ENCODE data around the gene FAM98B. TPM values are rescaled to one million over a fixed set of nuclear protein-coding genes. Genes with fewer than 3 reads are reported as not detected.

FAM98B gene
- total RNA-seq, 1 experiment from 2014 or later = 8.9 TPM

DNA sequence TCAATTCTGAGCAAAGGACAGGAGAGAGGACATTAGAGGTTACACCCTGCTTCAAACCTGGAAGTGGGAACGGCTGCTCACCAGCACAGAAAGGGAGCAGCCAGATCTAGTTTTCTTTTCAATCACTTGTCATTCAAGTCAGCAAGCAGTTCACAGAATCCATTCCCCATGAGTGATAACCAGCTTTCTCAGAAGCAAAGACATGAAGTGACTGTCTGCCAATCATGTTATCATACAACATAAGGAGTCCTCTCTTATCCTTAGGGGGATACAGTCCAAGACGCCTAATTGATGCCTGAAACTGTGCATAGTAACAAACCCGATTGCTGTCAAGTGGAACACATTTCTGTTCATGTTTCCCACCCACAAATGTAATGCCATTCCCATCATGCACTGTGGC lies 54.7 kb downstream of the FAM98B start:
- Histone ChIP-seq H3K27me3 (ENCODE audit: control insufficient read depth, insufficient read depth, low read length) (no peaks in the 10 kb centered on the region), H3K36me3 (replicated peaks; ENCODE audit: control insufficient read depth, insufficient read depth, low read length) (no peaks in the 10 kb centered on the region), H3K4me3 (ENCODE audit: insufficient read depth, low read depth, low read length) (no peak overlapping the region)
- DNase-seq = no peak

DNA sequence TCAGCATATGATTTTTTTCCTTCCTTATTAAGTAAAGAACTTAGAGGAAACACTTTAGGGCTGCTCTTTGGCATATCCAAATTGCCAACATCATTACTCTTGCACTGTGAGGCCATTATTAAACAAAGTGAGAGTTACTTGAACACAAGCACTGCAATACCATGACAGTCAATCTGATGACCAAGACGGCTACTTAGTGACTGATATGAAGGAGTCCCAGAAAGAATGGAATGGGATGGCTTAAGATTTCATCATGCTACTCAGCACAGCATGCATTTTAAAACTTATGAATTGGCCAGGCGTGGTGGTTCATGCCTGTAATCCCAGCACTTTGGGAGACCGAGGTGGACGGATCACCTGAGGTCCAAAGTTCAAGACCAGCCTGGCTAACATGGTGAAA lies 55.2 kb downstream of the FAM98B start:
- H3K4me3 ChIP-seq (ENCODE audit: insufficient read depth, low read depth, low read length) = no peak overlapping the region
- DNase-seq = no peak

DNA sequence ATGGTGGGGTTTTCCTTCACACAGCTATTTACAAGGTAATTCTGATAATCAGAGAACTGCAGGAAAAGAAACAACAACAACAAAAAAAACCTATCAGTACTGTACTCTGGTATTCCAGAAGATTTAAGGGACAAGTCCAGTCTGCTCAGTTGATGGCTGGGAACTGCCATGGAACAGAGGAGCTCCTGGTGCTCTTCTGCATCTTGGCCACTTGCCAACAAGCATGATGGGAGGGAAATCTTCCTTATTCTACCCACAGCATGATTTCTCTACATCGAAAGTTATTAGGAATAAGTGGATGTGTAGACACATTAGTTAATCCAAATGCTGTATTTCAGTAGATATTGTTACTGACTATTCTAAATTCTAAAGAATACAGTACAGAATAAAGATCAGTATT lies 59.0 kb downstream of the FAM98B start:
- no peaks in the 10 kb centered on the region for H3K27me3 ChIP-seq (ENCODE audit: control insufficient read depth, insufficient read depth, low read length)
- DNase-seq = no peak
- H3K4me3 ChIP-seq (ENCODE audit: insufficient read depth, low read depth, low read length) = no peak overlapping the region
- H3K36me3 ChIP-seq (replicated peaks; ENCODE audit: control insufficient read depth, insufficient read depth, low read length) = no peaks in the 10 kb centered on the region

More for the DNA sequence above, 55.2 kb downstream of the FAM98B start:
- H3K27me3 ChIP-seq (ENCODE audit: control insufficient read depth, insufficient read depth, low read length) = no peaks in the 10 kb centered on the region
- H3K36me3 ChIP-seq (replicated peaks; ENCODE audit: control insufficient read depth, insufficient read depth, low read length) = no peaks in the 10 kb centered on the region

DNA sequence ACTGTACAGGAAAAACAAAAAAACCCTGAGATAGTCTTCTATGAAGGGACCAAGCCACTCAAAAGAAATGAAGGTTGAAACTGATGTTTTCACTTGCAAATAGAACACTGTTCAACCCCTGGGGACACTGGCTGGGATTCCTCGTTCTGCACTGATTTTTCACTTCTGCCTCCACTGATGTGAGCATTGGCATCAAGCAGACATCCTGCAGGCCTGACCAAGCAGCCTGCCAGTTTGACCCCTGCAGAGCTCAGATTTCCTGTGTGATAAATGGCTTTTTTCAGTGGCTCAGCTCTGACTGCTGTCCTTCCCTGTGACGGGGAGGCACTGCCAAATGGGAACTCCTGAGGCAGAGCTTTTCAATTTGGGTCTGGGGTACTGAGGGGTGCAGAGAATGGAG lies 60.7 kb downstream of the FAM98B start:
- Histone ChIP-seq H3K4me3 (ENCODE audit: insufficient read depth, low read depth, low read length) (no peak overlapping the region), H3K27me3 (ENCODE audit: control insufficient read depth, insufficient read depth, low read length) (no peaks in the 10 kb centered on the region), H3K36me3 (replicated peaks; ENCODE audit: control insufficient read depth, insufficient read depth, low read length) (no peaks in the 10 kb centered on the region)
- DNase-seq = no peak

DNA sequence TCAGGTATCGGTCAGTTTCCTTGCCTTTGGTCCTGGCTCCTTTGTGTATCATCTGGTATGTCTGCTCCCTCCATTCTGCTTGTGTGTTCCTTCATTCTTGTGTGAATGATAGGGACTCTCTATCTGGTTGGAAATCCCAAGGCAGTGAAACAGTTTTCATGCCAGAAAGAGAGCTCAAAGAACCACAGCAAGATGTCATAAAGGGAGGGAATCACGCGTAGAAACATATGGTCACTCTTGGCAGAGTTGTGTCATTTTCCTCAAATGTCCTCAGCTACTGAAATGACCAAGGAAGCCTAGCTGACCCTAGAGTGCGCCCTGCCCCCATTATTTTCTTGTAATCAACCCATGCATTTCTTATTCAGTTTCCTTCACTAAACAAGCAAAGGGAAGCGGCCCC lies 62.7 kb downstream of the FAM98B start:
- DNase-seq = no peak
- no peaks in the 10 kb centered on the region for H3K27me3 ChIP-seq (ENCODE audit: control insufficient read depth, insufficient read depth, low read length)
- H3K4me3 ChIP-seq (ENCODE audit: insufficient read depth, low read depth, low read length) = no peak overlapping the region
- no peaks in the 10 kb centered on the region for H3K36me3 ChIP-seq (replicated peaks; ENCODE audit: control insufficient read depth, insufficient read depth, low read length)

DNA sequence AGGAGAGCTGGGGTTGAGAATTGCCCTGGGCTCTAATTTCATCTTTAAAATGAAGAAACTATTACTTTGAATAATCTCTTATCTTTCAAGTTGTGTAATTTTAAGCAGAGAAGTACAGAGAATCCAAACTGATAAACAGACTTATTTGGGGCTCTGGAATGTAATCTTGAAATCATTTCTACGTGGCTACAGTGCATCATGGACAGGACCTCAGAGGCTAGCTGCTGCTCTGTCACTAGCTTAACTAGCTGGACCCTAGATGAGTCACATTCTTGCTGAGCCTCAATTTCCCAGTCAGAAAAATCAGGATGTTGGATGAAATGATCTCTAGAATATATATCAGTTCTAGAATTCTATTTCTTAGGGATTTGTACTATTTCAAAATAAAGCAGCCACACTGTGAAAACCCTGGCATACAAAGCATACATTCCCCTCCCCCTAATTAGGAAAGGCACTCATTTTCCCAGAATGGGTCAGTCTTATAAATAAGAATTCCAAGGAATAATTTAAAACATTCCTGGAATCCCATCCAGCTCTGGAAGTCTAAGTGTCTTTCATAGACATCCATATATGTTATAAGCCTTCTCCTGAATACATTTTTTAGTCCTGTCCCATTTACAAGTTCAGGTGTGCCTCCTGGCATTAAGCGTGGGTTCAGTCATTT lies 63.5 kb downstream of the FAM98B start:
- Histone ChIP-seq H3K4me3 (ENCODE audit: insufficient read depth, low read depth, low read length) (no peak overlapping the region), H3K27me3 (ENCODE audit: control insufficient read depth, insufficient read depth, low read length) (no peaks in the 10 kb centered on the region), H3K36me3 (replicated peaks; ENCODE audit: control insufficient read depth, insufficient read depth, low read length) (no peaks in the 10 kb centered on the region)
- no peak for DNase-seq

DNA sequence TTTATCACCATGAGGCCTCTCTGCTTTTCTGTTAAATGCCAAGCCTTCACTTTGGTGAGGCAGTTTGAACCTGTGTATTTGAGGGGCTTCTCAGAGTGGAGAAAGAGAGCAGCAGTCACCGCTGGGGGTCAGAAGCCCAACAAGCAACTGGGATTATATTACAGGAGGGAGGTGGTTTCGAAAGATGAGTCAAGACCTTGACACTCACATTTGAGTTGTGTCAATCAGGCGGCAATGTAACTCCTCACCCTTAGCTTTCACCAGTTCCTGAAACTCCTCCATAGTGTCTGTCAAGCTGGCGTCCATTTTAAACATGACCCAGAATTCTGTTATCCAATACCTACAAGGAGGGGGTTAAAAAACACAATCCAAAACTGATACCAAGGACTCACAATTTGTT lies 64.2 kb downstream of the FAM98B start:
- no peak overlapping the region for H3K4me3 ChIP-seq (ENCODE audit: insufficient read depth, low read depth, low read length)
- H3K27me3 ChIP-seq (ENCODE audit: control insufficient read depth, insufficient read depth, low read length) = no peaks in the 10 kb centered on the region
- DNase-seq = no peak
- no peaks in the 10 kb centered on the region for H3K36me3 ChIP-seq (replicated peaks; ENCODE audit: control insufficient read depth, insufficient read depth, low read length)

DNA sequence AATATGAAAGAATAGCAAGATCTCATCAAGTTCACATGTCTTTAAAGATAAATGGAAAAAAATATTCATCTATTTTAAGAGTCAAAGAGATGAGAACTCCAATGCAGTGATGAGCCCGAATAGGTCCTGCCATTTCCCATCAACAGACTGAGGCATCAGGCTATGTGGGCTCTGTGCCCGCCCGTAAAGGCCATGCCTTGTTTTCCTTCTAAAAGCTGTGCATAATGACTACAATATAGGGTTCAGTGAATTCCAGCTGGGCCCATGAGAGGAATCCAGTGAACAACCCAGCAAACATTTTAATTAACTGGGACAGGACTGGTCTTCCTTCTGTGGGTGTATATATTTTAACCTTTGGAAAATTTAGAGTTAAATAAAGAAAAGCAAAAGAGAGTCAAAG lies 66.1 kb downstream of the FAM98B start:
- no peak overlapping the region for H3K4me3 ChIP-seq (ENCODE audit: insufficient read depth, low read depth, low read length)
- DNase-seq = no peak
- no peaks in the 10 kb centered on the region for H3K27me3 ChIP-seq (ENCODE audit: control insufficient read depth, insufficient read depth, low read length)
- no peaks in the 10 kb centered on the region for H3K36me3 ChIP-seq (replicated peaks; ENCODE audit: control insufficient read depth, insufficient read depth, low read length)

DNA sequence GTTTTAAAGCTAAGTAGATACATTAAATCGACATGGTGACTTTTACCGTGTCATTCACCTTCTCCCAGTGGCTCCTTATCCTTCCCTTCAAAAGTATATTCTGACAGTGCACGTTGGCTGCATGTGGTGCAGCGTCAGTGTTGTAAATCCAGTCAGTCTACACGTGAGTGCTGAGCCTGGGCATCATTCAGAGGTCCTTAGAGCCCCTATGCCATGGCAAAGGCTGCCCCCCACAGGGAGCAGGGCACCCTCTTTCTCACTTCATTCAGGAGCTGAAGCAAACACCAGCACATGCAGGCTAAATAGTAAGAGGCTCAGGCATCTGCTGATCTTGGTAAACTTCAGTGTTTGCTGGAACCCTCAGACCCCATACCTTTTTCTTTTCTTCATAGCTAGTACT lies 67.4 kb downstream of the FAM98B start:
- no peak overlapping the region for H3K4me3 ChIP-seq (ENCODE audit: insufficient read depth, low read depth, low read length)
- DNase-seq = no peak
- no peaks in the 10 kb centered on the region for H3K27me3 ChIP-seq (ENCODE audit: control insufficient read depth, insufficient read depth, low read length)
- no peaks in the 10 kb centered on the region for H3K36me3 ChIP-seq (replicated peaks; ENCODE audit: control insufficient read depth, insufficient read depth, low read length)

DNA sequence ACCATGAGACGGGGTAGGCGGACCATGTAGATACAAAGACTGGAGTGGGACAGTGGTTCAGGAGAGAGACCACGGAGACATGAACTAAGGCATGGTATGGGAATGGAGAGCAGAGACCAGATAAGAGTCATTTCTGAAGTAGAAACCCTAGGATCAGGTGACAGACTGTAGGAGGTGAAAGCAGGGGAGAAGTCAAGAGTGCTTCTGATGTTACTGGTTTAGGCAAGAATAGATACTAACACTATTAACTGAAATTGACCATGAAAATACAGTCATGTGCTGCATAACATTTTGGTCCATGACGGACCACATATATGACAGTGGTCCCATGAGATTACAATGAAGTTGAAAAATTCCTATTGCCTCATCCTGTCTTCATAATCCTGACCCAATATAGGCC lies 69.0 kb downstream of the FAM98B start:
- Histone ChIP-seq H3K36me3 (replicated peaks; ENCODE audit: control insufficient read depth, insufficient read depth, low read length) (no peaks in the 10 kb centered on the region), H3K27me3 (ENCODE audit: control insufficient read depth, insufficient read depth, low read length) (no peaks in the 10 kb centered on the region), H3K4me3 (ENCODE audit: insufficient read depth, low read depth, low read length) (no peak overlapping the region)
- DNase-seq = no peak

DNA sequence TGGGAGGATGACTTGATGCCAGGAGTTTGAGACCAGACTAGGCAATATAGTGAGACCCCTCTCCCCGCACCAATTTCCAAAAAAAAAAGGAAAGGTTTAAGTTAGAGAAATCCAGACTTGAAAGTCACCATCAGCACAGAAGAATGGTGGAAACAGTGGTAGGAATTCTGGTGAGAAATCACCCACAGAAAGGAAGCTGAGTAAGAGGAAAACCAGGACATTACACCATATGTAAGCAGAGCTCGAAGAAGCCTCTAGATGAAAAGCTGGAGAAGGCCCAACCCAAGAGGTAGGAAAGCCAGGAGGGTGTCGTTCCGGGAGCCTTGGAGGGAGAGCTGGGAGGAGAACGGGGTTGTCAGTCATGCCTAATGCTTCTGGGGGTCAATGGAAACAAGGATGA lies 70.2 kb downstream of the FAM98B start:
- H3K36me3 ChIP-seq (replicated peaks; ENCODE audit: control insufficient read depth, insufficient read depth, low read length) = no peaks in the 10 kb centered on the region
- no peak overlapping the region for H3K4me3 ChIP-seq (ENCODE audit: insufficient read depth, low read depth, low read length)
- no peaks in the 10 kb centered on the region for H3K27me3 ChIP-seq (ENCODE audit: control insufficient read depth, insufficient read depth, low read length)
- no peak for DNase-seq

DNA sequence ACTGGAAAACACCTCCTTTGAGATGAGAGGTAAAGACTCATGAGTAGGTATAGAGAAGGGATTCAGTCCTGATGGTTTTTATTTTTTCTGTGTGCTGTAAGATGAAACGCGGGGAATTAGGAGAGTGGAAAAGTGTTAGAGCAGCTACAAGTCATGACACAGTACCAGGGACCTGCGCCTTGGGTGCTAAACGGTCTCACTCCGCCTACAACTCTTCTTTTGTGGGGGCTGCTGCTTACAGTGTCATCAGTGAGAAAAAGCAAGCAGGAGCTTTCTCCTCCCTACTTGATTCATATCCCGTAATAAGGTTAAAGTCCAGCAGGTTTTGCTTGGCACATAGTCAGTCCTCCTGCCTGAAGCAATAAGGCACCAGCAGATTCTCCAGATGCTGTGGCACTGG lies 71.6 kb downstream of the FAM98B start:
- no peak for DNase-seq
- no peaks in the 10 kb centered on the region for H3K27me3 ChIP-seq (ENCODE audit: control insufficient read depth, insufficient read depth, low read length)
- H3K36me3 ChIP-seq (replicated peaks; ENCODE audit: control insufficient read depth, insufficient read depth, low read length) = no peaks in the 10 kb centered on the region
- no peak overlapping the region for H3K4me3 ChIP-seq (ENCODE audit: insufficient read depth, low read depth, low read length)

DNA sequence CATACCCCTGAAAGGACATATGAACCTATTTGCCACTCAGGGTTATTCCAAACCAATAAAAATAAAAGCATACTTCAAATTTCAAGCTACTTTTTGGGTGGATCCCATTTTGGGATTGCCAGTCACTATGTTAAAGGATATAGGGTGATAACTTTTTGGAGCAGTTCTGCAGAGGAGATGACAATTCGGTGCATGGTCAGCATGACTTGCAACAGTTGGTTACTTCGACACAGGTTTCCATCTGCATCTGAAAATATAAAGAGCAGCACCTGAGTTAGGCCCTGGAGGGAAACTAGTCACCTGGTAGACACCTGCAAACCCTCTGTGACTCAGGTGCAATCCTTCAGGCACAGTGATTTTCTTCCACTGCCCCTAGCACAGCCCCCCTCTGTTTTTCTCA lies 72.2 kb downstream of the FAM98B start:
- no peaks in the 10 kb centered on the region for H3K36me3 ChIP-seq (replicated peaks; ENCODE audit: control insufficient read depth, insufficient read depth, low read length)
- H3K27me3 ChIP-seq (ENCODE audit: control insufficient read depth, insufficient read depth, low read length) = no peaks in the 10 kb centered on the region
- H3K4me3 ChIP-seq (ENCODE audit: insufficient read depth, low read depth, low read length) = no peak overlapping the region
- no peak for DNase-seq

DNA sequence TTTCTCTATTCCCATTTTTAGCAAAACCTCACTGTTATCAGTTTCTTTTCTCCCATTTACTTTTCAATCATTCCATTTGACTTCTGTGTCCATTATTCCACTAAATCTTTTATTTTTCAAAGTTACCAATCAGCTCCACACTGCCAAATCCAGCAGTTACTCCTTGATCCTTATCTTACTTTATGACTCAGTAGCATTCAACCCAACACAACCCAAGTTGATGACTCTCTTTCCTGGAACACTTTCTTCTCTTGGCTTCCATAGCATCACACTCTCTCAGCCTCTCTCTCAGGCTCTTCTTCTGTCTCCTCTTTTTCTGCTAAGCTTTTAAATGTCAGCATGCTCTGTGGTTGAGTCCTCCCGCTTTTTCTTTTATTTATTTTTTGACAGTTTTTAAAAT lies 74.4 kb downstream of the FAM98B start:
- no peak for DNase-seq
- no peak overlapping the region for H3K4me3 ChIP-seq (ENCODE audit: insufficient read depth, low read depth, low read length)
- no peaks in the 10 kb centered on the region for H3K27me3 ChIP-seq (ENCODE audit: control insufficient read depth, insufficient read depth, low read length)
- H3K36me3 ChIP-seq (replicated peaks; ENCODE audit: control insufficient read depth, insufficient read depth, low read length) = no peaks in the 10 kb centered on the region

DNA sequence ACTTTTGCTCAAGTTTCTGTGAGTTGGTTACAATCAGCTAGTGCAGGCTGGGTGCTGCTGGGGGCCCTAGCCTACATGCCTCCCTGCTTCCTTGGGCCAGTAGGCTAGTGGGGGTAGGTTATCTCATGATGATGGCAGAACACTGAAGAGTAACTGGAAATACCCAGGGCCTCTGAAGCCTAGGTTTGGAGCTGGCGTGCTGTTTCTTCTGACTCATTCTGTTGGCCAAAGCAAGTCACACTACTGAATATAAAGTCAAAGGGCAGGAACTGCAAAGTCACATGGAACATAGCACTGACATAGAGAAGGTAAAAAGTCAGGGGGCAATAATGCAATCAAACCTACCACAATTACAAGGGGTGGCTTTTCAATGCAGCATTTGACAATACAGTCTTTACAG lies 76.2 kb downstream of the FAM98B start:
- H3K4me3 ChIP-seq (ENCODE audit: insufficient read depth, low read depth, low read length) = no peak overlapping the region
- H3K36me3 ChIP-seq (replicated peaks; ENCODE audit: control insufficient read depth, insufficient read depth, low read length) = no peaks in the 10 kb centered on the region
- H3K27me3 ChIP-seq (ENCODE audit: control insufficient read depth, insufficient read depth, low read length) = no peaks in the 10 kb centered on the region
- DNase-seq = no peak

DNA sequence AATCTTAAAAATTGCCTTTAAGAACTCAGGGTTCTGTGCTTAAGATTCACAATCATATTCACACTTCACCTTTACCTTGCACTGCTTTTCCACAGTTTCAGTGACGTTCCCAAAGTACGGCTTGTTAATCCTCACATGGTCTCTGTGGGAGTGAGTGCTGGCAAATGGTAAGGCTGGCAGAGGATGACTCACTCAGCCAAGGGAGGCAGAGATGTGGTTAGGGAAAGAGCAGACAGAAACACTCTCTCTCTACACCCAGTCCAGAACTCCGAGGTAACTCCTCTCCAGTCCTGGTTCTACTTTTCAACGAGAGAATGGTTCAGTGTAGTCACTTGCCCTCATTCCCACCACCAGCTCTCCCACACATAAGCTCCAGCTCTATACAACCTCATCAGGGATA lies 77.6 kb downstream of the FAM98B start:
- DNase-seq = no peak
- Histone ChIP-seq H3K4me3 (ENCODE audit: insufficient read depth, low read depth, low read length) (no peak overlapping the region), H3K36me3 (replicated peaks; ENCODE audit: control insufficient read depth, insufficient read depth, low read length) (no peaks in the 10 kb centered on the region), H3K27me3 (ENCODE audit: control insufficient read depth, insufficient read depth, low read length) (no peaks in the 10 kb centered on the region)
